Activated naive CD4-positive, alpha-beta T cell treated with anti-CD3 and anti-CD28 coated beads, Interleukin-2, amount 50 U/mL, for 16 hours (primary cell): ENCODE data around the gene TAF6L.
A peak's percentile ranks its signal among the peaks of the same experiment; 100 is the strongest.
"Not testable (repeated sequence)": the region's sequence is repeated elsewhere in the genome, so short reads cannot be mapped to it uniquely, and the experiment has no call there.

Experiments
- DNase-seq: peaks from one replicate; pipeline ENCODE4 v3.0.0-alpha.2; 2020

Gene TAF6L, protein sequence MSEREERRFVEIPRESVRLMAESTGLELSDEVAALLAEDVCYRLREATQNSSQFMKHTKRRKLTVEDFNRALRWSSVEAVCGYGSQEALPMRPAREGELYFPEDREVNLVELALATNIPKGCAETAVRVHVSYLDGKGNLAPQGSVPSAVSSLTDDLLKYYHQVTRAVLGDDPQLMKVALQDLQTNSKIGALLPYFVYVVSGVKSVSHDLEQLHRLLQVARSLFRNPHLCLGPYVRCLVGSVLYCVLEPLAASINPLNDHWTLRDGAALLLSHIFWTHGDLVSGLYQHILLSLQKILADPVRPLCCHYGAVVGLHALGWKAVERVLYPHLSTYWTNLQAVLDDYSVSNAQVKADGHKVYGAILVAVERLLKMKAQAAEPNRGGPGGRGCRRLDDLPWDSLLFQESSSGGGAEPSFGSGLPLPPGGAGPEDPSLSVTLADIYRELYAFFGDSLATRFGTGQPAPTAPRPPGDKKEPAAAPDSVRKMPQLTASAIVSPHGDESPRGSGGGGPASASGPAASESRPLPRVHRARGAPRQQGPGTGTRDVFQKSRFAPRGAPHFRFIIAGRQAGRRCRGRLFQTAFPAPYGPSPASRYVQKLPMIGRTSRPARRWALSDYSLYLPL

DNA sequence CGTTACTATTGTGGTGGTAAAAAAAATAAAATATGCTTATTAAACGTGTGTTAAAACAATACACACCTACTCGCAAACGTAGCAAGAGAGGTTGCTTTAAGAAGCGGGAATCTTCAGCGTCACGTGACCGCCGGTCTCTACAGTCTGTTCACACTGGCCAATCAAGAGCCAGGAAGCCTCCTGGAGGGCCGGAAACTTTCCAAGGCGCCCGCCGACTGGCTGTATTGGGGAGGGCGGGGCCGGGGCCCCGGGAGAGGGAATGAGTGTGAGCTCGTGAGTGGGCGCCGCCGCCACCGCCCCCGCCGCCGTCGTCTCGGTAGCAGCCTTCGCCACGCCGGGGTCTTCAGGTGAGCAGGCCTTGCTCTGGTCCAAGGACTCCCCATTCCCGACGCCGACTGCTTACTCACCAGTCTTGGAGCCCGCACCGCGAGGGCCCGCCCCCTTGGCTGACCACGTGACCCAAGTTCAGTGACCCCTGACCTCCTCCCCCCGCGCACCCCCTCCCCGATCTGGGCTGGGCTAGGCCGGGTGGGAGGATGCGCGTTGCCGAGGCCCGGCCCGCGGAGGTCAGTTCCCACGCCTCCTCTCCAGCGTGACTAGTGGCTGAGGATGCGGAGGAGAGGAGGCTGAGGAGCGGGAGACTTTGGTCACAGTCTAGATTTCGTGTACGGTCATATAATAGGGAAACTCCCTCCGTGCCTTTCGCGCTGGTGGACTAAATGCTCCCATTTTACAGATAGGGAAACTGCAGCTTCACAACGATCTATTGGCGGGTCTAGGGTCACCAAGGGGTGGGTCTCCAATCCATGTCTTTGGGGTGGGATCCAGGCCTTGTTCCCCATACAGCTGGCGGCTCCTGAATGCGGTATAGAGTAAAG is at the start of gene TAF6L:
TSS of gene TAF6L (plus strand) at position 253 of the 878 bp plus-strand sequence. CDS start 4,388 bp downstream, outside the sequence.
- peak; percentile 93 for DNase-seq

DNA sequence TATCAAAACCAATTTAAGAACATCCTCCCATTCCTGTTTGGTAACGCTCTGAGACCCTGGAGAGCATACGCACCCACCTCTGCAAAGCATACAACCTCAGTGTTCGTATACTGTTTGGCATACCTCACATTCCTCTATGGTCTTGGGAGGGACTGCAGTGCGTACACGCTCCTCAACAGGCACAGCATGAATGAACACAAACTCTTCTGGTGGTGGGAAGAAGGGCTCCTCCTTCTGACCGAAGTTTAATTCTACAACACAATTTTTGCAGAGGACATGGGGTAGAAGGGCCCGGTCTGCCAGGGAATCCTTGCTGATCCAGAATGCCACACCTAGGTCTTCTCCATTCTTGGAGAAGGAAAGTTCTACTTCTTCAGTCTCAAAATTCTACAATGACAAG is 49.2 kb upstream of the TAF6L start:
- no peak for DNase-seq

DNA sequence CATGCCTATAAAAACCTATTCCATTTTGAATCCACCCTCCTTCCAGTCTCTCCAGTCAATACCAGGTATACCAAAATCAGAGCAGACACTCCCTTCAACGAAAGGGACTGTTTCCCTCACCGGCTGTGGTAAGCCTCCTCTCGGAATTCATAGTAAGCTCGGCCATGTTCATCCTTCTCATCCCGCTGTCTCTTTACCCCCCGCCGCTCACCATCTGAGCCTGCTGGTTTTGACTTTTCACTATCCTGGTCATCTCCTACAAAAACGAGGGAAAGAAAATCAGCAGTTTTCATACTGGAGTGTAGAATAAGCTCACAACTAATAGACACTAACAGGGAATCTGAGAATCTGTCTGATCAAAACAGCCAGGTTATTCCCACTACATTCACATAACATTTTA is 47.0 kb upstream of the TAF6L start:
- no peak for DNase-seq

DNA sequence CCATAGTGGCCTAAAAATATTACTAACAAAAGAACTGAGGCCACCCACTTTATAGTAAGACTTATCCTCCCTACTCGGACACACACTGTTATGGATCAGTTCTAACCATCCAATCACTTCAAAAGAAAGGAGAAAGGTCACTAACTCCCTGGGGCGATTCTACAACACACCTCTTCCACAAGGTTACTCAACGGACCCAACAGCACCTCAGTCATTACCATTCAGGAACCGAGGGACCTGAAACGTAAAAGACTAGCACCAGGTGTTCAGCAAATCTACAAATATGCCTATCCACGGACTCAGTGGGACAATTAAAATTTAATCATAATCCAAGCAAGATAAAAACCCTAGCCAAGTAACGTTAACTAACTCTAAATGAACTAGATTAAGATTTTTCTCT is 45.5 kb upstream of the TAF6L start:
- DNase-seq, result no peak

DNA sequence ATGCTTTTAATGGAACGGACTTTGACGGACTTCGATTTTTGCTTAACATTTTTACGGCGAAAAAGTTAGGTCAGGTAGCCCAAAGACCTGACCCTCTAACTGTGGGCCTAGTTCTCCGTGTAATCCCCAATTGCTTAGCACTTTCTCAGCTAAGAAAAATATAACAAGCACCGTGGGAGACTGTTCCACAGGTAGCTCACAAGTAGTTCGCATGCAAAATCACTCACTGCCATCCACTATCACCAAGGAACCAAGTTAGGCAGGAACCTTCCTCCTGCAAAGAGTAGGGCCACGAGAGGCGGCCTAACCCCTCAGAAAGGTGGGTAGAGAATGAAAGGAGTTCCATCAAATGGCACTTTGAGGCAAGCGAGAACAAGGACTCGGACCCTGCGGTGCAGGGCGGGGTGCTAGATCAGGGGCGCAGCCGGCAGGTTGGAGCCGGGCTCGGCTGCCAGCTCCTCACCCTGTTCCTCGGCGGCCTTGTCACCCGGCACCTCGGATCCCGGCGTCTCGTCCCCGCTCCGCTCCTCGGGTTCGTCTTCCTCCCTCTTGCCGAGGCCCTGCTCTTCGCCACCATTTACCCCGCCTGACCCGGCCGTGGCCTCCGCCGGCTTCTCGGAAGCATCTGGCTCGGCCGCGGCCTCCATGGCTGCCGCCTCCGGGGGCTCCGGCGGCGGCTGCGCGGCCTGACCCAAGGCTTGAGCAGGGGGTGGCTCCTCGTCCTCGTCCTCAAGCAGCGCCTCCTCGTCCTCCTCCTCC is 44.9 kb upstream of the TAF6L start:
- peak; percentile 32 for DNase-seq

DNA sequence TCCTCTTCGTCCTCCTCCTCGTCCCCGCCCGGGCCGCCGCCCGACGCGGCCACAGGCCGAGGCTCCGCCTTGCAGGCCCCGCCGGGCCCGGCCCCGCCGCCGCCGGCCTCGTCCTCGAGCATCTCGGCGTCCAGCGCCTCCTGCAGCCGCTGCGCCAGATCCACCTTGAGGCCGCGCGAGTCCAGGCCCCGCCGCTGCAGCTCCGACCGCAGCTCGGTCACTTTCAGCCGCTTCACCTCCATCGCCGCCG is 44.4 kb upstream of the TAF6L start:
- no peak for DNase-seq

DNA sequence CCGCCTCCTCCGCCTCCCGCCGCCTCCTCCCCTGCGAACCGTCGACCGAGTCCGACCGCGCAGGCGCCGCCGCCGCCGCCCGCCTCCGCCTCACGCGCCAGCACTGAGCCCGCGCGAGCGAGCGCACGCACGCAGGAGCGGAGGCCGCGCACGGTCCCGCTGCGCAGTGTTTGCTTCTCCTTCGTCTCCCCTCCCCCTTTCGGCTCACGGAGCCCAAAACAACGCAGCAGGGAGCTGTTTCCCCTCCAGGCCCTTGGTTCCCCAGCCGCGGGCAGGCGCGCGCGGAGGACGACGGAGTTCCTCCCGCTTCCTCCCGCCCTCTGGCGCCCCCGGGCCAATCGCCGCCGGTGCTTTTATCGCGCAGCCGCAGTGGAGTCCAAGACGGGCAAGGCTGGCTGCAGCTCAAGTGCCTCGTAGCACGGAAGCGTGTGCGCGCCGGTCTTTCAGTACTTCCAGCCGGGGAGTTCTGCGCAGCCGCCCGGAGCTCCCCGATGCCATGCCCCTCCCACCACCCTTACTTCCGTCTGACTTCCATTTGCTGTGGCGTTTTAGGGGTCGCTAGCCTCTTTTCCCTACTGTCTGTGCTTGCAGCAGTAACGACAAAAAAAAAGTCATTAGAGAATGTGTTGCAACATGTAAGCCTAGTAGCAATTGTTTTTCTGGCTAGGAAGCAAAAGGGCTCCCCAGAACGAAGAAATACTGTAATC is 43.9 kb upstream of the TAF6L start, which contains the start of gene HNRNPUL2:
TSS of gene HNRNPUL2 (minus strand) at position 293 of the 707 bp plus-strand sequence. CDS start 301 bp downstream, outside the sequence.
- peak; percentile 98 for DNase-seq

DNA sequence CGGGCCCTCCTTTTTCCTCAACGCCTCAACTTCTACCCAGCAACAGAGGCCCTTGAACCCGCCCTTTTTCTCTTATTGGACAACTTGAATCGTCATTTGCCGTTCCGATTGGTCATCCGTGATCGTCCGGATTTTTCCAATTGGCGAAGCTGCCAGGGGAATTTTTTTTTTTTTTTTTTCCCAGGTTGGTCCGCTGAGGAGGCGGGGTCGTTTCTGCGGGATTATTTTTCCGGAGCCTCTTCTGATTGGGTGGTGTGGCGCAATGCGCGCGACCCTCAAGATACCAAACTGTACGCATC is 43.4 kb upstream of the TAF6L start:
- DNase-seq, result peak; percentile 79

DNA sequence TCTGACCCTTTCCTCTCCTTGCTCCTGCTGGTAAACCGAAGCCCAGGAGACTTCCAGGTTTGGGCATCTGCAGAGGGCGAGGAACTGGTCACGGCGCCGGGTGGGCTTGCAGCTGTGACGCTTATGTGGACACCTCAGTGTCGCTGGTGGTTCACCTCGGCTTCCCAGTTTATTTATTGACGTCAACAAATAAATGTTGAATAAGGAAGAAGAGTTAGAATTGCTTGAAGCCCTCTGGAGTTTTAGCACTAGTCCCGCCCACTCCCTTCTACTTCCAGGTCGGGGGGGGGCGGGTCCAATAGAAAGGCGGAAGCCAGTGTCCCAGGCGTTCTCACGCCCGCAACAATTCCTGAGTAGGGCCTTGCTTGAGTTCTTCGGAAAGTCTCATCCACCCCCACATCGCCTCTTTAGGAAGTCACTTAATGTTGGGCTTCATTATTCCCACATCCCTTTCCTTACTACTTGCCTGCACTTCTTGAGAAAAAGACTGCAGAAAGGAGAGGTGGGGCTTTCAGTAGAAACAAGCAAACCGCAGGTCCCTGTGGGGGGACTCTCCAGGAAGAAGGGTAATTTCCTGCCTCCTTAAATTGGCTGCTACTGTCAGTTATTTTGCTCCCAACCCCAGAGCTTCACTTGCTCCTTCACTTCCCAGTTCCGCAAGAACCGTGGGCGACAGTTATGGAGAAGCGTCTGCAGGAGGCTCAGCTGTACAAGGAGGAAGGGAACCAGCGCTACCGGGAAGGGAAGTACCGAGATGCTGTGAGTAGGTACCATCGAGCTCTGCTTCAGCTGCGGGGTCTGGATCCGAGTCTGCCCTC is 42.8 kb upstream of the TAF6L start, which contains the start of gene TTC9C:
TSS of gene TTC9C (plus strand) at position 316 of the 818 bp plus-strand sequence. CDS start at position 679, 363 bp downstream.
- DNase-seq, result peak; percentile 84

DNA sequence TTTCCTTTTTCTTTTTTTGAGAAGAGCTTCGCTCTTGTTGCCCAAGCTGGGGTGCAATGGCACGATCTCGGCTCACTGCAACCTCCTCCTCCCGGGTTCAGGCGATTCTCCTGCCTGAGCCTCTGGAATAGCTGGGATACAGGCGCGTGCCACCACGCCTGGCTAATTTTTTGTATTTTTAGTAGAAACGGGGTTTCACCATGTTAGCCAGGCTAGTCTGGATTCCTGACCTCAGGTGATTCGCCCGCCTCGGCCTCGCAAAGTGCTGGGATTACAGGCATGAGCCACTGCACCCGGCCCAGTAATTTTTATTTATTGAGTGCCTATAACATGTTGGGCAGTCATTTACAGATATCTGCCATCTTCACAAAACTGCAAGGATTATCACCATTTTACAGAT is 41.1 kb upstream of the TAF6L start:
- DNase-seq, result not testable (repeated sequence)

DNA sequence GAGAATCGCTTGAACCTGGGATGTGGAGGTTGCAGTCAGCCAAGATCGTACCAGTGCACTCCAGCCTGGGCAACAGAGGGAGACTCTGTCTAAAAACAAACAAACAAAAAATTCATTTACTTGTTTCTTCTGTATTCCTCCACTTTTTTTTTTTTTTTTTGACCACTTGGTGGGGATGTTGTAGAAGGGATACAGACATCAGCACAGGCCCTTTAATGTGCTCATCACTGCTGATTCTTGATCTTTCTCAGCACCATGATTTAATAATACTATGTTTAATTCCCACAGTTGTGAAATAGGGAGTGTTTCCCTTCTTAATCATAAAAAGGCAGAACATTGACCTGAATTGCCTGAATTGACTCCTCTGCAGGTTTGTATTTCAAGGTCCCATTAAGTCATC is 38.4 kb upstream of the TAF6L start:
- DNase-seq, result no peak

DNA sequence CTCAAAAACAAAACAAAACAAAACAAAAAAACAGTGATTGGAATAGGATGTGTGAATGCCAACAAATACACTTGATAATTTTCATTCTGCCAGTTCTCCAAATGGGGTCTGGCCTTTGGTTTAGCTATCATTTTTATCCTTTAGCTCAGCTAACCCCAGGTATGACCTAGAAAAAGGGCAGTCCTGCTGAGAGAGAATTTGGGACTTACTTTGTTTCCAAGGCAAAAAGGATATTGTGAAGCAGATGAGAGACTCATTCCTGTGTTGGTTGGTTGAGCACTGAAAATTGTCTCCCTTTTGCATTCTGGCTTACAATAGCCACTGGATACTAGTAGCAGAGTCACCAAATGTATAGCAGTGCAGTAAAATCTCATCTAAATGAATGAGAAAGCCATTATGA is 34.0 kb upstream of the TAF6L start:
- DNase-seq, result no peak

DNA sequence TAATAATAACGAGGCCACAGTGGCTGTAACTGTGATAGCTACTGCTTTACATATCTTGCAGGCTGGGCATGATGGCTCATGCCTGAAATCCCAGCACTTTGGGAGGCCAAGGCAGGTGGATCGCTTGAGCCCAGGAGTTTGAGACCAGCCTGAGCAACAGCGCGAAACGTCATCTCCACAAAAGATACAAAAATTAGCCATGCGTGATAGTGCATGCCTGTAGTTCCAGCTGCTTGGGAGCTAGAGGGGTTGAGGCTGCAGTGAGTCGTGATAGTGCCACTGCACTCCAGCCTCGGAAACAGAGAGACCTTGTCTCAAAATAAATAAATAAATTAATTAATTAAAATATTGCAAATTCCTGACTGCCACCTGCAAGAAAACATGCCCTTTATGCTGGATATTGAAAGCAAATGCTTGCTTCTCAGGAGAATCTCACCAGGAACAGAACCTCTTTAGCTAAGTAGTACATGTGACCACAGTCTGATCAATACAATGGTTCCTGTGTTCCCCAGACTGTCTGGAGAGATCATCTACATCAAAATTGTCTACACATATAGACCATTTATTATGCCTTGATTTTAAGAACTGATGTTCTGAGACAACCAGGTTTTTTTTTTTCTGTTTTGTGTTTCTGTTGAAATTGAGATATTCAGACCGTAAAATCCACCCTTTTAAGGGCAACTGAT is 23.6 kb upstream of the TAF6L start:
- DNase-seq, result no peak

DNA sequence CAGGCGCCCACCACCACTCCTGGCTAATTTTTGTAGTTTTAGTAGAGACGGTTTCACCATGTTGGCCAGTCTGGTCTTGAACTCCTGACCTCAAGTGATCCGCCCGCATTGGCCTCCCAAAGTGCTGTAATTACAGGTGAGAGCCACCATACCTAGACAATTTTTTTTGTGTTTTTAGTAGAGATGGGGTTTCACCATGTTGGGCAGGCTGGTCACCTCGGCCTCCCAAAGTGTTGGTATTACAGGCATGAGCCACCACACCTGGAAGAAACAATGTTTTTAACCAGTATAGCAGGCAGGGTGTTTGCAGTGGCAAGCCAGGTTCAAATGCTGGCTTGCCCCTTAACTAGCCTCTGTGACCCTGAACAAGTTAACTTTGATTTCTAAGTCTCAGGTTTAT is 21.3 kb upstream of the TAF6L start:
- not testable (repeated sequence) for DNase-seq

DNA sequence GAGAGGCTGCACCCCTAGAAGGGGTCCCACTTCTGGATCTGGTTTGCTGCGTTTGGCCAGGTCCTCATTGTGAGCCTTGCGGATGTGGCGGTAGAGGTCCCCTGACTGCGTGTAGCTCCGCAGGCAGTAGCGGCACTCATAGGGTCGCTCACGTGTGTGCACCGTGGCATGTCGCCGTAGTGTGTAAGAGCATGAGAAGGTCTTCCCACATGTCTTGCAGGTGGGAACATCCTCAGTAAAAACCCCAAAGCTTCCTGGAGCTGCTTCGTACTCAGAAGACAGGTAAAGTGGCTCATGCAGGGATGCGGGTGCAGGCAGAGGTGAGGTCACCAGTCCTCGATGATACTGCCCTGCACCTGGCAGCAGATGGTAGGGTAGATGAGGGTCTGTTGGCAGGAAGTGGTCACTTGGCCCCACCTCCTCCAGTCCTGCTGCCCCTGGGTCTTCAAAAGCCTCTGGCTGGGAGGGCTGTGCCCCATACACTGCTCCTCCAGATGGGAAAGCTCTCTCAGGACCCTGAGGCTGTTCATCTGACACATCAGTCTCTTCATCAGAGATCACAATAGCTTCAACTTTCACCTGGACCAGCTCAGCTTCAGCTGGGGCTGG is 18.9 kb upstream of the TAF6L start:
- no peak for DNase-seq

DNA sequence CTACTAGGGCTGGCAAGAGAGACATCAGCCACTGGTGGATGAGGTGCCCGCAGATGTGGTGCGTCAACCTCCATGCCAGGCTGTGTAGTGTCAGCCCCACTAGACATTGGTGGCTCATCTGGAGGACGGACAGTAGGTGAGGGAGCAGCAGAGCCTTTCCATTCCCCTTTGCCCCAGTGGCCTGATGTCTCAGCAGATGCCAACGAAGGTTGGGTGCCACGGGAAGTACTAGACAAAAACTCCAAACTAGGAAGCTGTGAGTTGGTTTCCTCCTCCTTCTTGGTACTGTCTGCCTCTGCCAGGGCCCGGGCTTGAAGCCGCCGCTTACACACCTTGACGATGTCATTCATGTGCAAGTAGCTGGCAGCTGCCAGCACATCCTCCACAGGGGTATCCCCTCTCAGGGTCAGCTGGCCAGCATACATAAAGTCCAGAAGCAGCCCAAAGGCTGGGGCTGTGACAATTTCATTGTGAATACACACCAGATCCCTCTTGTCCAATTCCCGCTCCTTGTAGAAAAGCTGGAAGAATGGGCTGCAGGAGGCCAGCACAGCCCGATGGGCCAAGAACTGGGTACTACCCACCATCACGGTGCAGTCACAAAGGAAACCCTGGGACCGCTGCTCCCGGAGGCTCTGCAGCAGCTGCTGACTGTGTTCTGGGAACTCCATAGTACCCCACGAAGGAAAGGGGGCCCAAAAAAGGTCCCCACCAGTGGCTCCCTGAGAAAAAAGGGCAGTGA is 18.0 kb upstream of the TAF6L start:
- no peak for DNase-seq

DNA sequence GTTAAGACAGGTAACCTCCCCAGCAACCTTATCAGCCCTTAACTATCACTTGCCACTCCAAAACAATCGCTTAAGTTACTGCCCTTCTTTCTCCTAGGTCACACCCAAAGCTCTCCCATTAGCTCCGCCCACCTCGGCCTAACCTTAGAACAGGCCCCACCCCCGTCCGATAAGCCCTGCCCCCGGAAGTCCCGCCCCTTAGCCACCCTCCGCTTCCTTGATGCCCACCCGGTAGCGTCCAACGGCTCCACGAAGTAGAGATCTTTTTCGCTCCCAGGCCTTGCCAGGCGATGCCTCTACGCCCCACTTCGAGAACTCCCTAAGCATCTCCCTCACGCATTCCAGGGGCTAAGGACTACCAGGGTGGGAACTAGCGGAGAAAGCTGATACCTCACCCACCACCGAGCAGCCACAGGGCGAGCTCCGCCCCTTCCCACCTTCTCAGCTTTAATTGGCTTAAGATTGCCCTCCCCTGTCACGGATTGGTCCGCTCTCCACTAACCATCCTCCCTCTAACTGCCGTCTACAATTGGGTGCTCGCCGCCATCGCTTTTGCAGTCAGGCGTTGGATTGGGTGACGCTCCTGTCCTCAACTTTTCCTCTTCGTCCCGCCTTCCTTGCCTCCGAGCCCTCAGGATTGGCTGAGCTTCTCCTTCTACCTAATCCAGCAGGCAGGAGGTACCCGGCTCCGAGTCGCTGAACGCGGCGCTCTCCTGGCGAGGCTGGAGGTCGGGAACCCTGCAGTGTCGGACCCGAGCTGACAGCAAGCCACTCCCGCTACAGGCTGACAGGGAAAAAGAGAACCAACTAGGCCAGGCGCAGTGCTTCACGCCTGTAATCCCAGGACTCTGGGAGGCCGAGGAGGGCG is 17.2 kb upstream of the TAF6L start, which contains the start of gene ZBTB3:
TSS of gene ZBTB3 (minus strand) at position 425 of the 868 bp plus-strand sequence. CDS start 496 bp downstream, outside the sequence.
- DNase-seq, result peak; percentile 95

DNA sequence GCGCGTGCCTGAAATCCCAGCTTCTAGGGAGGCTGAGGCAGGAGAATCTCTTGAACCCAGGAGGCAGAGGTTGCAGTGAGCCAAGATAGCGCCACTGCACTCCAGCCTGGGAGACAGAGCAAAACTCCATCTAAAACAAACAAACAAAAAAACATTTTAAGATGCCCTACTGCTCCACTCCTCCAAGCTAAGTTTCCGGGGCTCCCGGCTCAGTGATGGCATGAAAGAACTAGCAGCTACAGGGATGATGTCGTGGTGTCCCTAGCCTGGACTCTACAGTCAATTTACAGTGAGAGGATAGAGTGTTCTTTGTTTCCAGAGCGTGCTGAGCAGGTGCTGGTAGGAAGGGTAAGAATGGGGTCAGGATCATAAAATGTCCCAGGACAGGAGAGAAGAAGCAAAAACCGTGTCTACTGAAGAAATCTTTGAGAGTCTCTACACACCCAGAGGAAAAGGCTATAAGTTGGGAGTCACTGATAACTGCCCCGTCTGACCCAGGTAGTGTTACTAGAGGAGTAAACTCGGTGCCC is 16.0 kb upstream of the TAF6L start:
- no peak for DNase-seq
